MCF 10A (cell line): ENCODE measurements around the gene ZSWIM8. TPM values are rescaled to one million over a fixed set of nuclear protein-coding genes. Genes with fewer than 3 reads are reported as not detected.

ENCODE experiments used
- BruUV-seq: library from RNA; stranded (reverse); fragments of 400-500 nt; replicated peaks from 2 replicates; lab custom pipeline; 2021; lab: Mats Ljungman, UMichigan
- CTCF ChIA-PET: fragments of 300-600 bp; sonication (Branson Sonifier 250); formaldehyde crosslinking; extraction: SDS; loops from one replicate; lab custom pipeline; 2021; ENCODE audit warnings: antibody characterized with exemption, inconsistent platforms; lab: Yijun Ruan, JAX
- POLR2A ChIA-PET: fragments of 300-600, 350-650 bp; sonication (Branson Sonifier 250); formaldehyde crosslinking; extraction: SDS; loops from one replicate; lab custom pipeline; 2020; ENCODE audit warnings: antibody characterized with exemption, inconsistent platforms; lab: Yijun Ruan, JAX
- DNase-seq: peaks from one replicate; pipeline ENCODE4 v3.0.0-alpha.2; 2018; ENCODE audit not compliant: unreplicated experiment
- H3K27ac Mint-ChIP-seq: one replicate; pipeline ENCODE4 v1.8.0; 2022; ENCODE audit warnings: mild to moderate bottlenecking, low read depth, mixed read lengths; ENCODE audit not compliant: unreplicated experiment
- H3K27me3 Mint-ChIP-seq: one replicate; pipeline ENCODE4 v1.8.0; 2022; ENCODE audit warnings: mixed read lengths; ENCODE audit not compliant: insufficient read depth, unreplicated experiment
- H3K36me3 Mint-ChIP-seq: one replicate; pipeline ENCODE4 v1.8.0; 2022; ENCODE audit warnings: mild to moderate bottlenecking, moderate library complexity, mixed read lengths; ENCODE audit not compliant: insufficient read depth, unreplicated experiment
- H3K4me1 Mint-ChIP-seq: one replicate; pipeline ENCODE4 v1.8.0; 2022; ENCODE audit warnings: mixed read lengths; ENCODE audit not compliant: insufficient read depth, unreplicated experiment
- H3K4me3 Mint-ChIP-seq: one replicate; pipeline ENCODE4 v1.8.0; 2022; ENCODE audit warnings: mild to moderate bottlenecking, moderate library complexity, mixed read lengths; ENCODE audit not compliant: unreplicated experiment
- H3K9me3 Mint-ChIP-seq: one replicate; pipeline ENCODE4 v1.8.0; 2022; ENCODE audit warnings: mixed read lengths; ENCODE audit not compliant: unreplicated experiment
- intact Hi-C: fragments of 100-400 bp; cut with micrococcal nuclease; formaldehyde crosslinking; loops from 2 replicates; pipeline ENCODE4 v1.14.1; 2022
- total RNA-seq: library from RNA; stranded (reverse); gene quantifications from 2 replicates; pipeline ENCODE4 v1.2.3, GENCODE V29; 2022
- TF ChIP-seq, protein P1 (sequence below): fragments of 200-600 bp; IDR thresholded peaks from one replicate; pipeline ENCODE4 v1.8.0; 2022; ENCODE audit warnings: antibody characterized with exemption, mild to moderate bottlenecking; ENCODE audit not compliant: unreplicated experiment

Gene ZSWIM8
- total RNA-seq, 1 experiment from 2014 or later: 84.2 TPM

DNA sequence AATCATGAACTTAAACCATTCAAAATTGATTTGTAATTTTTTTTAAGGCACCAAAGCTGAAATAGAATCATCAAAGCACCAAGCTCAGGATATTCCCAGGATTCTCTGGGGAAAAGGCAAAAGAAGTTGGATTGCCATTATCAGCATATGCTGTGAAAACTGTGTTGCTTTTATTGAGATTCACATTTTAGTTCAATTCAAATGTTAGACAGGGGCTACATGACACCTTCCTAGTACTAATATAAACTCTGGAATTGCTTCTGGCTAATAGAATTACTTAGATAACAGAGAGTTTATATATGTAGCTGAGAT is 30.3 kb downstream of the ZSWIM8 start:
- BruUV-seq: no TSS peak
- no peaks in the 10 kb centered on the region for H3K27me3 Mint-ChIP-seq
- intact Hi-C loops: loop anchor here (1.0 kb wide), 1 partner anchor 14 kb away; no protein-coding TSS in a partner anchor
- no peak for DNase-seq
- no peaks in the 10 kb centered on the region for H3K9me3 Mint-ChIP-seq
- TF ChIP-seq, protein P1, sequence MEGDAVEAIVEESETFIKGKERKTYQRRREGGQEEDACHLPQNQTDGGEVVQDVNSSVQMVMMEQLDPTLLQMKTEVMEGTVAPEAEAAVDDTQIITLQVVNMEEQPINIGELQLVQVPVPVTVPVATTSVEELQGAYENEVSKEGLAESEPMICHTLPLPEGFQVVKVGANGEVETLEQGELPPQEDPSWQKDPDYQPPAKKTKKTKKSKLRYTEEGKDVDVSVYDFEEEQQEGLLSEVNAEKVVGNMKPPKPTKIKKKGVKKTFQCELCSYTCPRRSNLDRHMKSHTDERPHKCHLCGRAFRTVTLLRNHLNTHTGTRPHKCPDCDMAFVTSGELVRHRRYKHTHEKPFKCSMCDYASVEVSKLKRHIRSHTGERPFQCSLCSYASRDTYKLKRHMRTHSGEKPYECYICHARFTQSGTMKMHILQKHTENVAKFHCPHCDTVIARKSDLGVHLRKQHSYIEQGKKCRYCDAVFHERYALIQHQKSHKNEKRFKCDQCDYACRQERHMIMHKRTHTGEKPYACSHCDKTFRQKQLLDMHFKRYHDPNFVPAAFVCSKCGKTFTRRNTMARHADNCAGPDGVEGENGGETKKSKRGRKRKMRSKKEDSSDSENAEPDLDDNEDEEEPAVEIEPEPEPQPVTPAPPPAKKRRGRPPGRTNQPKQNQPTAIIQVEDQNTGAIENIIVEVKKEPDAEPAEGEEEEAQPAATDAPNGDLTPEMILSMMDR: no peak
- no peak overlapping the region for H3K27ac Mint-ChIP-seq
- peaks cover 33% of the 10 kb centered on the region for H3K4me1 Mint-ChIP-seq
- H3K36me3 Mint-ChIP-seq: peaks cover 13% of the 10 kb centered on the region
- H3K4me3 Mint-ChIP-seq: no peak overlapping the region
- ChIA-PET CTCF (interaction anchor here (0.6 to 2.0 kb wide), 3 partner anchors 10 to 125 kb away, joined by 4 to 7 read pairs (median 5); no protein-coding TSS in a partner anchor), POLR2A (interaction anchor here (0.6 to 1.7 kb wide), 5 partner anchors 30 to 104 kb away, joined by 3 to 6 read pairs (median 3); partner anchors contain the start of genes CHCHD1, SEC24C and ZSWIM8)

DNA sequence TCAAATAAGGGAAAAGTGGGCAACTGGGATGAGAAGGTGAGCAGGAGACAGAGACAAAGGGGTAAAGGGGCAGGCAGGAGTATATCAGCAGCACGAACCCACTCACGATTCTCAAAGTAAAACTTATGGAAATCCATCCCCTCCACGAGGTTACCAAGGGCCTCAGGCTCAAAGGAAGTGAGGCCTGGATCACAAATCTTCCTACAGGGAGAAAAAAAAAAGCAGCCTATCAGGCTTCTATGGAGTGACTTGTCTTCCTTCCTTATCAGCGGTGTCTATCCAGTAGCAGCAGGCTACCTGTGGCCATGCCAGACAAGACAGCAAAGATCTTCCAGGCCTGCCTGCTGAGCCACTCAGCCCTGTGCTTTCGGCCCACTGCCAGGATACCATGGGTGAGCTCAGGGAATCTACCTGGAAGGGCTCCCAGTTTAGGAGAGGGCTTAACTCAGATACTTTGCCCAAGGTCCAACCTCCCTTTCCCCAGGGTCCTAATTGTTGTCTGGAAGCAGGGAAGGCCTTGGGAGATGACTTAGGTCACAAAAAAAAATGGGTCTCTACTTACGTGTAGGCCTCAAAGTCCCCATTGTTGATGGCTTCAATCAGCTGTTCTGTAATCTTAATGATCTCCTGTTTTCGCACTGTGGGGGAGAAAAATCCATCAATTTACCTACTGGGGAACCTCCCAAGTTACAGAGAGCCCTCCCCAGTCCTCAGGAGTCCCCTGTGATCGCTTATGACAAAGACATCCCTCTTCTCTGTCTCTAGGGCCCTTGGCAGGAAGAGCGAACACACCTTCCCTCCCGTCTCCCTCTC is 31.7 kb downstream of the ZSWIM8 start:
- H3K27me3 Mint-ChIP-seq: no peaks in the 10 kb centered on the region
- TF ChIP-seq, protein P1: no peak
- intact Hi-C loops: loop anchor here (1.0 kb wide), 1 partner anchor 12 kb away; no protein-coding TSS in a partner anchor
- POLR2A ChIA-PET: interaction anchor here (1.7 kb wide), 1 partner anchor 36 kb away, joined by 6 read pairs; the partner anchor contains the start of gene CHCHD1
- peaks cover 14% of the 10 kb centered on the region for H3K36me3 Mint-ChIP-seq
- H3K4me1 Mint-ChIP-seq: peaks cover 38% of the 10 kb centered on the region
- H3K27ac Mint-ChIP-seq: no peak overlapping the region
- no peak overlapping the region for H3K4me3 Mint-ChIP-seq
- CTCF ChIA-PET: interaction anchor here (0.5 to 2.0 kb wide), 3 partner anchors 8 to 62 kb away, joined by 3 to 12 read pairs (median 7); no protein-coding TSS in a partner anchor
- H3K9me3 Mint-ChIP-seq: no peaks in the 10 kb centered on the region
- no TSS peak for BruUV-seq
- DNase-seq: peak; percentile 27

DNA sequence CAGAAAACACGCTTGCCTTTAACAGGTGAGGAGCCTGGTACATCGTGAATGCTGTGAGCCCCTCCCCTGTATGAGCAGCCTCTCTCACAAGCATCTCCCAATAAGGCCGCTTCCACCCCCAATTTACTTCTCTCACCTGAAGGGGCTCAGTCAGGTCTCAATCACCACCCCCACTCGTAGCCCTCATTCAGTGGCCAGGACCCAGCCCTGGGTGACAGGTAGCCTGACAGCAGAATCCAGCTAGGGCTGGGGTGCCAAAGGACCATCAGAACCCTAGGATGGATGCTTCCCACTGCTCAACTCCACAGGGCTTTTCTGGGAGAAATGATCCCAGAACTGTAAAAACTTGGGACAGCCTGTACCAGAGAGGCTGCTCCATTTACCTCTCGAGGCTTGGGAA is 32.4 kb downstream of the ZSWIM8 start:
- Mint-ChIP-seq H3K27me3 (no peaks in the 10 kb centered on the region), H3K4me3 (no peak overlapping the region), H3K9me3 (no peaks in the 10 kb centered on the region), H3K36me3 (peaks cover 17% of the 10 kb centered on the region), H3K27ac (no peak overlapping the region), H3K4me1 (peaks cover 38% of the 10 kb centered on the region)
- BruUV-seq: no TSS peak
- intact Hi-C loops: no loop called here
- TF ChIP-seq, protein P1: no peak
- no peak for DNase-seq
- CTCF ChIA-PET: interaction anchor here (0.7 to 2.0 kb wide), 6 partner anchors 22 to 123 kb away, joined by 3 to 12 read pairs (median 4); no protein-coding TSS in a partner anchor
- POLR2A ChIA-PET: interaction anchor here (2.4 kb wide), 1 partner anchor 10 kb away, joined by 5 read pairs; no protein-coding TSS in a partner anchor

DNA sequence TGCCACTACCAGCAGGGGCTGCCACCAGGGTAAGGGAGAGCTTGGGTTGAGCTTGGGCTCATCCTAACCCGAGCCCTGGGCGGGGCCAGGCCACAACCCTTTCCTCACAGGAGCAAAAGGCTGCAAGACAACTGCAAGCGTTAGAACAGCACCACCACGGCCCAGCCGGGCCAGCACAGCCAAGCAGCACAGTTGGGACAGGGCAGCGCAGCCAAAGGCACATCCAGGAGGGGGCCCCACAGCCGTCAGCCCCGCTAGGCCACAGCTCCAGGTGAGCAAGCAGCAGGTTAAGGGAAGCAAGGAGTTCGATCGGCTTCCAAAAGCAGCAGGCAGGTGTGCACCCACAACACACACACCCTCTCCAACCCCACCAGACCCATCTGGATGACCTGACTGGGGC is 33.0 kb downstream of the ZSWIM8 start:
- peaks cover 17% of the 10 kb centered on the region for H3K36me3 Mint-ChIP-seq
- CTCF ChIA-PET: interaction anchor here (0.7 to 2.2 kb wide), 8 partner anchors 9 to 122 kb away, joined by 3 to 10 read pairs (median 4); no protein-coding TSS in a partner anchor
- POLR2A ChIA-PET: interaction anchor here (1.2 to 2.4 kb wide), 2 partner anchors 10 to 87 kb away, joined by 4 to 5 read pairs; no protein-coding TSS in a partner anchor
- H3K27ac Mint-ChIP-seq: no peak overlapping the region
- BruUV-seq: no TSS peak
- no peaks in the 10 kb centered on the region for H3K9me3 Mint-ChIP-seq
- intact Hi-C loops: no loop called here
- H3K4me1 Mint-ChIP-seq: peaks cover 38% of the 10 kb centered on the region
- no peak overlapping the region for H3K4me3 Mint-ChIP-seq
- no peak for DNase-seq
- TF ChIP-seq, protein P1: no peak
- no peaks in the 10 kb centered on the region for H3K27me3 Mint-ChIP-seq
